LNCaP clone FGC (cell line): ENCODE data around the gene USH2A.
A peak's percentile ranks its signal among the peaks of the same experiment; 100 is the strongest.

ENCODE experiments used
- DNase-seq: peaks from one replicate; pipeline ENCODE4 v3.0.0-alpha.2; 2011; ENCODE audit warnings: low read depth
- H3K4me3 ChIP-seq: 2 replicates; pipeline ENCODE4 v1.5.1; 2011; ENCODE audit warnings: mild to moderate bottlenecking, low read depth, low read length, control low read depth
- TF ChIP-seq, protein P1 (sequence below): IDR thresholded peaks from 2 replicates; pipeline ENCODE4 v1.5.1; 2012; ENCODE audit warnings: mild to moderate bottlenecking; ENCODE audit not compliant: control insufficient read depth, insufficient read depth; ENCODE audit errors: extremely low read depth

Gene USH2A

DNA sequence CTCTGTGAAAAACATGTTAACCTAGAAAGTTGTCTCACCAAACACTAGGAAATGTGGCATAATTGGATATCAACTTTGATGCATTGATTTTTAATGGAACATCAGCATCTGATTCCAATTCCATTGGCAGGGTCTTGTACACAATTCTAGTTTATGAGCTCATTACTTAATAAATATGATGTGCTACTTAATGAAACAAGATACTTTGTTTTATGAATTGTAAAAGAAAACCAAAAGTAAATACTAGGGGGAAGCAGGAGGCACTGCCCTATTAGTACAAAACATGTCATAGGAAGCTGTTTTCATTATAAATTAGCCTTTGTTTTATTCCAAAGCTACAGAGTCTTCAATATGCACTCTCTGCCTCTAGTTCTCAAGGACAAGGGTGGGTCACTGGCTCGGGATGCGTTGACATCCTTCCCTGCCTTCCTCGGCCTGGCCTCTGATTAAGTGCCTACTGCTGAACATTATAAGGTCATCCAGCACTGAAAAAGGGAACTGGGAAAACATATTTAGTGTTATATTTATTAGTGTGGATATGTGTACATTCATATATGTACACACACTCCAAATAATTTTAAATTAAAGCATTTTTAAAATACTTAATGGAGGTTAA is 185.2 kb downstream of the USH2A start:
- TF ChIP-seq, protein P1, sequence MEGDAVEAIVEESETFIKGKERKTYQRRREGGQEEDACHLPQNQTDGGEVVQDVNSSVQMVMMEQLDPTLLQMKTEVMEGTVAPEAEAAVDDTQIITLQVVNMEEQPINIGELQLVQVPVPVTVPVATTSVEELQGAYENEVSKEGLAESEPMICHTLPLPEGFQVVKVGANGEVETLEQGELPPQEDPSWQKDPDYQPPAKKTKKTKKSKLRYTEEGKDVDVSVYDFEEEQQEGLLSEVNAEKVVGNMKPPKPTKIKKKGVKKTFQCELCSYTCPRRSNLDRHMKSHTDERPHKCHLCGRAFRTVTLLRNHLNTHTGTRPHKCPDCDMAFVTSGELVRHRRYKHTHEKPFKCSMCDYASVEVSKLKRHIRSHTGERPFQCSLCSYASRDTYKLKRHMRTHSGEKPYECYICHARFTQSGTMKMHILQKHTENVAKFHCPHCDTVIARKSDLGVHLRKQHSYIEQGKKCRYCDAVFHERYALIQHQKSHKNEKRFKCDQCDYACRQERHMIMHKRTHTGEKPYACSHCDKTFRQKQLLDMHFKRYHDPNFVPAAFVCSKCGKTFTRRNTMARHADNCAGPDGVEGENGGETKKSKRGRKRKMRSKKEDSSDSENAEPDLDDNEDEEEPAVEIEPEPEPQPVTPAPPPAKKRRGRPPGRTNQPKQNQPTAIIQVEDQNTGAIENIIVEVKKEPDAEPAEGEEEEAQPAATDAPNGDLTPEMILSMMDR: no peak
- no peak for DNase-seq
- H3K4me3 ChIP-seq: no peak overlapping the region

DNA sequence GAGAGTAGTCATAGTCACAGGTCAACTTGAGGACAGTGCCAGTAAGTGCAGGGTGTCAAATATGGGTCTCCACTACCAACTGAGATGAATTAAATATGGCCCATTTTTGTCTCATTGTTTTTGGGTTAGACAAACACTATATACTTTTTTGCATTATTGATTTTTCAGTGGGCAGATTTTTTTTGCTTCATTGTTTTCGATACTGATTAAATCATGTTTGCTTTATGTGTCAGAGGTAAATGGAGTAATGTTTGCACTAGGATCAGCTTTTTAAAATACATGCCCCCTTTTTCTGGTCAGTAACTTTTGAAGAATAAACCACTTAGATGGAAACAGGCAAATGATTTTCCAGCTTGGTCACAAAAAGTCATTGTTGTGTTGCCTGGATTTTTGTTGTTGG is 199.0 kb downstream of the USH2A start:
- no peak for DNase-seq
- H3K4me3 ChIP-seq: no peak overlapping the region
- TF ChIP-seq, protein P1: no peak

DNA sequence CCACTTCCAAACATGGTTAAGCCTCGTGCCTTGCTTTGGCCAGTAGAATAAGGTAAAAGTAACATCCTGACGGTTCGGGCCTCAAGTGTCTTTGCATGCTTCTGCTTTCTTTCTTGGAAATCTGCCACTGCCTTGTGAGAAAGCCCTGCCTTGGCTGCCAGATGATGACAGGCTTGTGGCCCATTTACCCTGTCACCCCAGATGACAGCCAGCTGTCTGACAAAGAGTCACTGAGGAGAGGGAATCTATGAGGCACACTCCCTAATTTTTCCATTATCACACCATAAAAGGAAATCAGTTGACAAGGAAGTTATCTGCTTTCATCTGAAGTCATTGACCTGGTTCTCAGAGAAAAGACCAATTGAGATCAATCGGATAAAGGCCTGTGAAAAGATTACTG is 199.8 kb downstream of the USH2A start:
- no peak overlapping the region for H3K4me3 ChIP-seq
- TF ChIP-seq, protein P1: no peak
- DNase-seq: no peak

DNA sequence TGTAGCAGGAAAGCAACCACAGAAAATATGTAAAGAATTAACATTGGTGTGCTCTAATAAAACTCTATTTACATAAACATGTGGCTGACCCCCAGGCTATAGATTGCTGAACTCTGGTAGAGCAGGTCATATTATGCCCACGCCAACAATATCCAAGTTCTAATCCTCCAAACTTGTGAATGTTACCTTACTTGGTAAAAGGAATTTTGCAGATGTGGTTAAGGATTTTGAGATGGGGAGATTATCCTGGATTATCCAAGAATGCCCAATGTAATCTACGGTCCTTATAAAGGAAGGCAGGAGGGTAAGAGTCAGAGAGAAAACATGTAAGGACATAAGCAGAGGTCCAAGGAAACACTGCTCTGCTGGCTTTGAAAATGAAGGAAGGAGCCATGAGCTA is 201.0 kb downstream of the USH2A start:
- DNase-seq: no peak
- TF ChIP-seq, protein P1: no peak
- no peak overlapping the region for H3K4me3 ChIP-seq

DNA sequence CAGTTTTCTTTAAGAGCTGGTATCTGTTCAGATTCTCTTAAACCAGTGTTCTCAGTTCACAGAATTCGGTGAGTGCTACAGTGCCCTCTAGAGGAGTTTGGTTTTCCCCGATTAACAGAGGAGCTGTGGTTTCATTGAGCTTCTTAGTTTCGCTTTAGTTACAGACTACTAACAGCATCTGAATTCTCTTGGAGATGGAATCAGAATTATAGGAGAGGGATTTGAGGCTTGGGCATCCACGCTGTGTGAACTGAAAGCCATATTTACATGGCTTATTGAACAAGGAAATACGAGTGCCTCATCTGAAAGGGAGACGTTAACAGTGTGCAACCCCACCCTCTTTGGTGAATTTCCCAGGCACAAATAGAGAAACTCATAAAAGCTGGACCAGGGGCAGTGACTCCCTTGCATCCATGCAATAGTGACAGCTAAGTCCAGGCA is 202.0 kb downstream of the USH2A start:
- DNase-seq: peak; percentile 46
- TF ChIP-seq, protein P1: peak; percentile 72
- peak overlapping the region; percentile 47 for H3K4me3 ChIP-seq

DNA sequence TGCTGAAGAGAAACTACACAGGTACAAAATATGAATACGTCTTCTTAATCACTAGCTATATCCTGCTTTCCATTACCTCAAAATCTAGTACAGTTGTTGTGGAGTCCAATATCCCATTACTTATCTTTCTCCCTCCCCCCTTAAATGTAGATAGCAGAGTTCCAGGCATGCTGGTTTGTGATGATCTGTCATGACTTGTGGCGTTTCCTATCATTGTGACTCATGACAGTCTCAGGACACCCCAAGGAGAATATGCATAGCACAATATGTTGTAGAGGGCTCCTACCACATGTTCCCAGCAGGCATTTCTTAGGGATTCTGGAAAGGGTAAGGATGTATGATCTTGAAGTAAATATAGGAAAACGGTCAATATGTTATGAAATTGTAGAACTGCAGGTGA is 206.9 kb downstream of the USH2A start:
- DNase-seq: no peak
- no peak overlapping the region for H3K4me3 ChIP-seq
- TF ChIP-seq, protein P1: no peak

DNA sequence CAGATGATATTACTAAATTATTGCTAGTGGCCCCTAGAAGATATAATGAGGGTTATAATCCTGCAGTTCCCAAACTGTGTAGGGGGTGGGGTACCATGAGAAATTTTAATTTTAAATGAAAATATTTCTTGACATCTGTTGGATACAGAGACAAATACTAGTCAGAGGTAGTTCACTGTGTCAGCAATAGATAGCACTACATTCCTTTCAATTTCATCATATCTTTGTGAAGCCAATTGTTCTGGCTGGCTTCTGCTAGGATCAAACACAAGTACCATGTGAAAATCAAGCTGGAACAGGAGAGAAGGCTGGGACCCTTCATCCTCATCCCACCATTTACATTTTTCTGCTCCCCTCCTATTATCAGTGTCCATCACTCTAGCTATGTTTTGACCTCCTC is 208.1 kb downstream of the USH2A start:
- no peak for DNase-seq
- TF ChIP-seq, protein P1: no peak
- H3K4me3 ChIP-seq: no peak overlapping the region
